Measurements from ENCODE around the gene CAST. TPM values are rescaled to one million over a fixed set of nuclear protein-coding genes. Genes with fewer than 3 reads are reported as not detected.

CAST gene
- total and polyA plus RNA-seq, 4 experiments from 2014 or later = 24.0 to 207 (median 147) TPM

DNA sequence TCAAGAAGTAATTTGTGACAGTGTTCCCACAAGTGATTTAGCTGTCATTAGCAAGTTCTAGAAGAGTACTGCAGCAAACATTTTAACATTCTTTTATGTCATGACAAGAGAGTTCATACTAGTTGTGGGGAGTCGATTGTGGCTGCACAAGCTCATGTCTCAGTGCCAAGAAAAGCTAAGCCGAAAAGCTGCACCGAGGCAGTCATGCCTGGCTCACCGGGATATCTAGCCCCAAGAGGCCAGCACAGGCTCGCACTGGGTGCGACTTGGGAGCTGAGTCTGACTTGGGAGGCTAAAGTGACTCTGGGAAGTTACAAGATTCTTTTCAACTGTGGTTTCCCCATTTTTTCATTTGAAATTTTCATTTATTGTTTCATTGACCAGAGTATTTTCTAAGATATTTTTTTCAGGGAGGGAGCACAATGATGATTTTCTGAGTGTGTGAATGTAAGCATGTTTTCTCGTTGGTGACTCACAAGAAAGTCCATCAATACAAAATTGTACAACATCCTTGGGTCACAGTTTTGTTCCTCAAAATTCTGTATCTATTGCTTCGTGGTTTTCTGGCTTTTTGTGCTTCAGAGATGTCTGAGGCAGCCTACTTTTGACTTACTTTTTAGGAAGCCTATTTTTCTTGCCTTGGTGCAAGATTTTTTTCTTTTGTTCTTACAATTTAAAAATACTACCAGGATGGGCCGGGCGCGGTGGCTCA, 18.7 kb downstream of the CAST start:
- Histone ChIP-seq H3K4me1 (ENCODE audit: insufficient read depth, low read length) (peaks cover 12% of the 10 kb centered on the region), H3K4me3 (ENCODE audit: low read length in 2 of 2) (no peak overlapping the region), H3K36me3 (ENCODE audit: insufficient read depth, low read length) (peaks cover 11% of the 10 kb centered on the region), H3K9me3 (ENCODE audit: control insufficient read depth in 1 of 2, low read length in 2 of 2) (no peaks in the 10 kb centered on the region), H3K27me3 (ENCODE audit: insufficient read depth, low read length) (no peaks in the 10 kb centered on the region), H3K27ac (ENCODE audit: low read depth, low read length) (no peak overlapping the region)
- no peak overlapping the region for H3K4me3 Mint-ChIP-seq
- no peak for DNase-seq
- H3K36me3 Mint-ChIP-seq = peaks cover 29 to 47% of the 10 kb centered on the region in 2 donors
- ChIA-PET CTCF (ENCODE audit: partially characterized antibody) (no interaction called here), POLR2A (ENCODE audit: partially characterized antibody) (interaction anchor here (2.1 kb wide), 1 partner anchor 18 kb away, joined by 6 read pairs; the partner anchor contains the start of gene CAST)
- peaks cover 21 to 42% (median 37%) of the 10 kb centered on the region in 4 donors for H3K4me1 Mint-ChIP-seq
- no peaks in the 10 kb centered on the region for H3K9me3 Mint-ChIP-seq
- intact Hi-C loops (cut with micrococcal nuclease) = no loop called here
- H3K27me3 Mint-ChIP-seq = no peaks in the 10 kb centered on the region
- peak overlapping the region in 2 of 7 donors; percentile 12 to 30 for H3K27ac Mint-ChIP-seq

DNA sequence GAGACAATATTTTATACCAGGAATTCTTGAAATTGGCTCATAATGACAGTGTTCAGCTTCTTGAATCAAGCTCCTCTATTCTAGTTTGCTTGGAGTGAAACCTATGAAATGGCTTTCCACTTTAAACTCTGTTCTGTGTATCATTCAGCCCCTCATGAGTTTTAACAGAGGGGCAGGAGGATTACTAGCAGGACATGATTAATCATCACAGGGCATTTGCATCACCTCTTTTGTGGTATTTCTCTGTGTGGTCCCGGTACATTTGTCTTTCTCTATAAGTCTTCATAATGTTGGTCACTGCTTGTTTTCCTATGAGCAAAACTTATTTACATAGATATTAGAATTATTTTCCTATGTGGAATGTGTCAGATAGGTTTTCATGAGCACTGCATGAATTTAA, 21.2 kb downstream of the CAST start:
- H3K27me3 Mint-ChIP-seq = no peaks in the 10 kb centered on the region

DNA sequence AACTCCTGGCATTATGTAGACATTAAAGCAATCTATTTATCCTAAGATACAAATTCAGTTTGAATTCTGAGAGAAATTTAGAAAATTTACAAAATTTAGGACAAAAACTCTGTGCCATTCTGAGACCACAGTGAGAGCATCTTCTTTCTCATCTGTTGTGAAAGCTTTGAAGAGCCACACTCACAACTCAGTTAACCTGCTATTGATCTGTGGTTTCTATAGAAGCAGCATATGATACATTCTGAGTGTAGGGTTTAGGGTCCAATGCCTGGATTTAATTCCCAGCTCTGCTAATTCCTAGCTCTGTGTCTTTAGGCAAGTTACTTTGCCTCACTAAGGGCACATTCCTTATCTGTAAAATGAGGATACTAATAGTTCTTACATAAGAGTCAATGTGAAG, 21.6 kb downstream of the CAST start:
- no peak overlapping the region for H3K4me3 Mint-ChIP-seq
- H3K27me3 Mint-ChIP-seq = no peaks in the 10 kb centered on the region
- no peak overlapping the region for H3K4me3 ChIP-seq (ENCODE audit: low read length in 2 of 2)
- intact Hi-C loops (cut with micrococcal nuclease) = no loop called here
- peaks cover 32 to 58% (median 45%) of the 10 kb centered on the region in 4 donors for H3K4me1 Mint-ChIP-seq
- H3K27ac ChIP-seq (ENCODE audit: low read depth, low read length) = no peak overlapping the region
- H3K36me3 ChIP-seq (ENCODE audit: insufficient read depth, low read length) = no peaks in the 10 kb centered on the region
- H3K27me3 ChIP-seq (ENCODE audit: insufficient read depth, low read length) = no peaks in the 10 kb centered on the region
- no peaks in the 10 kb centered on the region for H3K9me3 ChIP-seq (ENCODE audit: control insufficient read depth in 1 of 2, low read length in 2 of 2)
- H3K36me3 Mint-ChIP-seq = peaks cover 18 to 34% of the 10 kb centered on the region in 2 donors
- no peak for DNase-seq
- ChIA-PET POLR2A (ENCODE audit: partially characterized antibody) (interaction anchor here (0.6 to 2.9 kb wide), 3 partner anchors 22 to 825 kb away, joined by 4 to 11 read pairs (median 4); partner anchors contain the start of gene CAST), CTCF (ENCODE audit: partially characterized antibody) (interaction anchor here (0.9 to 1.7 kb wide), 5 partner anchors 11 to 71 kb away, joined by 3 to 9 read pairs (median 4); no protein-coding TSS in a partner anchor)
- no peaks in the 10 kb centered on the region for H3K9me3 Mint-ChIP-seq
- peak overlapping the region in 2 of 7 donors; percentile 20 to 52 for H3K27ac Mint-ChIP-seq
- H3K4me1 ChIP-seq (ENCODE audit: insufficient read depth, low read length) = peaks cover 27% of the 10 kb centered on the region

More for the DNA sequence above, 21.2 kb downstream of the CAST start:
- peaks cover 21 to 36% of the 10 kb centered on the region in 2 donors for H3K36me3 Mint-ChIP-seq
- no peak overlapping the region for H3K4me3 ChIP-seq (ENCODE audit: low read length in 2 of 2)
- H3K36me3 ChIP-seq (ENCODE audit: insufficient read depth, low read length) = no peaks in the 10 kb centered on the region
- no peaks in the 10 kb centered on the region for H3K27me3 ChIP-seq (ENCODE audit: insufficient read depth, low read length)
- H3K4me3 Mint-ChIP-seq = no peak overlapping the region
- POLR2A ChIA-PET (ENCODE audit: partially characterized antibody) = interaction anchor here (2.9 kb wide), 1 partner anchor 21 kb away, joined by 11 read pairs; the partner anchor contains the start of gene CAST
- H3K27ac ChIP-seq (ENCODE audit: low read depth, low read length) = no peak overlapping the region
- intact Hi-C loops (cut with micrococcal nuclease) = no loop called here
- CTCF ChIA-PET (ENCODE audit: partially characterized antibody) = interaction anchor here (0.9 to 1.7 kb wide), 4 partner anchors 10 to 69 kb away, joined by 3 to 9 read pairs (median 4); no protein-coding TSS in a partner anchor
- DNase-seq = no peak
- H3K4me1 Mint-ChIP-seq = peaks cover 31 to 58% (median 45%) of the 10 kb centered on the region in 4 donors
- no peaks in the 10 kb centered on the region for H3K9me3 ChIP-seq (ENCODE audit: control insufficient read depth in 1 of 2, low read length in 2 of 2)
- peaks cover 27% of the 10 kb centered on the region for H3K4me1 ChIP-seq (ENCODE audit: insufficient read depth, low read length)
- H3K9me3 Mint-ChIP-seq = no peaks in the 10 kb centered on the region
- peak overlapping the region in 1 of 7 donors; percentile 62 for H3K27ac Mint-ChIP-seq

DNA sequence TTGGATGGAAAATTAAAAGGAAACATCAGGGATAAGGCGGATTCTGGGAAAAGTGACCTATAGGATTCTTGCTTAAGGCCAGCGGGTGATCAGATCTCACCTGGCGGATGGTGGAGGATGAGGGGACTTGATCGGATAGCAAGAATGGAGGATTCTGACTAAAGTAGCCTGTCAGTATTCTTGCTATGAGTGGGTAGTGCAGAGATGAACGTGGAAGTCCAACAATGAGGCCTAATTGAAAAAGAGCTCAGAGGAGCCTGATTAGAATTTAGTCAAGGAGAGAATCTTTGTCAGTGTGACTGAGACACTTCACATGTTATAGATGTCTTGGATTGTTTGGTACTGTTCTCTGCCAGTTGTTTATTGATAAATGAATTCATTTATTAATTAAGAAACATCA, 24.9 kb downstream of the CAST start:
- H3K4me1 ChIP-seq (ENCODE audit: insufficient read depth, low read length) = peaks cover 26% of the 10 kb centered on the region
- H3K36me3 ChIP-seq (ENCODE audit: insufficient read depth, low read length) = no peaks in the 10 kb centered on the region
- H3K9me3 ChIP-seq (ENCODE audit: control insufficient read depth in 1 of 2, low read length in 2 of 2) = no peaks in the 10 kb centered on the region
- intact Hi-C loops (cut with micrococcal nuclease) = loop anchor here (2.0 kb wide), 1 partner anchor 342 kb away; no protein-coding TSS in a partner anchor
- Mint-ChIP-seq H3K4me1 (peaks cover 30 to 57% (median 38%) of the 10 kb centered on the region in 4 donors), H3K4me3 (peak overlapping the region in 5 of 8 donors; percentile 4 to 42 (median 19)), H3K36me3 (peaks cover 4 to 25% of the 10 kb centered on the region in 2 donors), H3K27ac (peak overlapping the region in 5 of 7 donors; percentile 9 to 83 (median 32)), H3K27me3 (no peaks in the 10 kb centered on the region), H3K9me3 (no peaks in the 10 kb centered on the region)
- H3K27ac ChIP-seq (ENCODE audit: low read depth, low read length) = no peak overlapping the region
- CTCF ChIA-PET (ENCODE audit: partially characterized antibody) = interaction anchor here (0.8 to 6.9 kb wide), 14 partner anchors 13 to 342 kb away, joined by 3 to 74 read pairs (median 3); no protein-coding TSS in a partner anchor
- DNase-seq = no peak
- POLR2A ChIA-PET (ENCODE audit: partially characterized antibody) = interaction anchor here (2.8 kb wide), 1 partner anchor 25 kb away, joined by 18 read pairs; the partner anchor contains the start of gene CAST
- no peak overlapping the region for H3K4me3 ChIP-seq (ENCODE audit: low read length in 2 of 2)
- H3K27me3 ChIP-seq (ENCODE audit: insufficient read depth, low read length) = no peaks in the 10 kb centered on the region

DNA sequence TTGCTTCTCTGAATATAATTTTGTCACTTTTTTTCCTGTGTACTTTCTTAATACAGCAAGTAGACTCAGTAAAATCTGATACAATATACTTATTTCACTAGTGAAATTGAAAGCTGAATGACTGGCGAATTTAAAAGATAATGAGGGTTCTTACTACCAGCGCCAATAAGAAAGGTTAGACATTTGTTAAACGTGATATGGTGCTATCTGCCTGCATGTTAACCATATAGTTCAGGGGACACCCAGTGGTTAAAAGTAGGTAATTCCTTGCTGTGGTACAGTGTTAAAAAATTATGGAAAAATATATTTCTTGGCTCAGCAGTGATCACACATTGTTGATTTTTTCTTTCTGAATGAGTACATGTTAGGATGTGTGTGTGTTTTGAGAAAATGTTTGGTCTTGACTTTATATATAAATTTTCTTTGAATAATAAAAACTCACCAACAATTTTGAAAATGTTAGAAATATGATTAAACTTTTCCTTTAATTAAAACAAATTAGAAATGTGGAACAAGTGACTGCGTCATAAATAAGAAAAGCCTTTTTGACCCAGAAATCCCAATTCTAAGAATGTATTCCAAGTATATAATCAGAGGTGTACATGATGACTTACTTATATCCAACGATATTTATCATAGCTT, 25.8 kb downstream of the CAST start:
- peak overlapping the region in 4 of 7 donors; percentile 4 to 46 (median 30) for H3K27ac Mint-ChIP-seq
- H3K27me3 Mint-ChIP-seq = no peaks in the 10 kb centered on the region
- Histone ChIP-seq H3K27ac (ENCODE audit: low read depth, low read length) (no peak overlapping the region), H3K27me3 (ENCODE audit: insufficient read depth, low read length) (no peaks in the 10 kb centered on the region), H3K4me1 (ENCODE audit: insufficient read depth, low read length) (peaks cover 17% of the 10 kb centered on the region), H3K36me3 (ENCODE audit: insufficient read depth, low read length) (no peaks in the 10 kb centered on the region), H3K9me3 (ENCODE audit: control insufficient read depth in 1 of 2, low read length in 2 of 2) (no peaks in the 10 kb centered on the region), H3K4me3 (ENCODE audit: low read length in 2 of 2) (no peak overlapping the region)
- DNase-seq = peak; percentile 27 to 39 (median 33)
- intact Hi-C loops (cut with micrococcal nuclease) = loop anchor here (1.0 to 2.0 kb wide), 2 partner anchors 74 to 343 kb away; no protein-coding TSS in a partner anchor
- peaks cover 4 to 30% of the 10 kb centered on the region in 2 donors for H3K36me3 Mint-ChIP-seq
- peak overlapping the region in 1 of 8 donors; percentile 70 for H3K4me3 Mint-ChIP-seq
- ChIA-PET CTCF (ENCODE audit: partially characterized antibody) (interaction anchor here (0.8 to 6.9 kb wide), 13 partner anchors 13 to 343 kb away, joined by 3 to 74 read pairs (median 3); no protein-coding TSS in a partner anchor), POLR2A (ENCODE audit: partially characterized antibody) (interaction anchor here (1.0 to 2.8 kb wide), 2 partner anchors 10 to 26 kb away, joined by 3 to 18 read pairs; partner anchors contain the start of gene CAST)
- peaks cover 22 to 55% (median 32%) of the 10 kb centered on the region in 4 donors for H3K4me1 Mint-ChIP-seq
- H3K9me3 Mint-ChIP-seq = no peaks in the 10 kb centered on the region

DNA sequence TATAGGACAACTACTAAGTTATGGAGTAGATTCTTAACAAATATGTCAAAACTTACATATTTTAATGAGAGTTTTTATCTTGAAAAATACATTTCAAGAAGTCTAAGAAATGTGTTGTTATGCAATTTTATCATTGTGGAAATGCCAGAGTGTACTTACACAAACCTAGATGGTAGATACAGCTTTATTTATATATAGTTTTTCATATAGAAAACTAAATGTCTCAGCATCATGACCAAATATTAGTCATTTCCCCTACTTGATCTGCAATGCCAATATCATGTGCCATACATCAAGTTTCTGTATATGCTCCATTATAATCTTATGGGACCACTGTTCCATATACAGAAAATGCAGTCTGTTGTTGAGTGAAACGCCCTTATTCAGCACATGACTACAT, 28.7 kb downstream of the CAST start:
- Mint-ChIP-seq H3K27me3 (no peaks in the 10 kb centered on the region), H3K4me1 (peaks cover 18 to 42% (median 22%) of the 10 kb centered on the region in 4 donors), H3K4me3 (no peak overlapping the region), H3K9me3 (no peaks in the 10 kb centered on the region), H3K27ac (no peak overlapping the region), H3K36me3 (peaks cover 3 to 31% of the 10 kb centered on the region in 2 donors)
- H3K27ac ChIP-seq (ENCODE audit: low read depth, low read length) = no peak overlapping the region
- ChIA-PET POLR2A (ENCODE audit: partially characterized antibody) (no interaction called here), CTCF (ENCODE audit: partially characterized antibody) (interaction anchor here (1.7 to 6.9 kb wide), 2 partner anchors 11 to 77 kb away, joined by 4 to 74 read pairs; no protein-coding TSS in a partner anchor)
- no peaks in the 10 kb centered on the region for H3K27me3 ChIP-seq (ENCODE audit: insufficient read depth, low read length)
- H3K9me3 ChIP-seq (ENCODE audit: control insufficient read depth in 1 of 2, low read length in 2 of 2) = no peaks in the 10 kb centered on the region
- intact Hi-C loops (cut with micrococcal nuclease) = no loop called here
- H3K36me3 ChIP-seq (ENCODE audit: insufficient read depth, low read length) = no peaks in the 10 kb centered on the region
- H3K4me3 ChIP-seq (ENCODE audit: low read length in 2 of 2) = no peak overlapping the region
- H3K4me1 ChIP-seq (ENCODE audit: insufficient read depth, low read length) = peaks cover 15% of the 10 kb centered on the region
- no peak for DNase-seq
